GM12801 (cell line): Measurements from ENCODE around the gene LRP4.

Experiments used
- TF ChIP-seq, protein P1 (sequence below): IDR thresholded peaks from one replicate; pipeline ENCODE4 v1.5.1; 2011; ENCODE audit warnings: control low read depth; ENCODE audit not compliant: insufficient read length; ENCODE audit errors: extremely low read depth

The LRP4 gene

DNA sequence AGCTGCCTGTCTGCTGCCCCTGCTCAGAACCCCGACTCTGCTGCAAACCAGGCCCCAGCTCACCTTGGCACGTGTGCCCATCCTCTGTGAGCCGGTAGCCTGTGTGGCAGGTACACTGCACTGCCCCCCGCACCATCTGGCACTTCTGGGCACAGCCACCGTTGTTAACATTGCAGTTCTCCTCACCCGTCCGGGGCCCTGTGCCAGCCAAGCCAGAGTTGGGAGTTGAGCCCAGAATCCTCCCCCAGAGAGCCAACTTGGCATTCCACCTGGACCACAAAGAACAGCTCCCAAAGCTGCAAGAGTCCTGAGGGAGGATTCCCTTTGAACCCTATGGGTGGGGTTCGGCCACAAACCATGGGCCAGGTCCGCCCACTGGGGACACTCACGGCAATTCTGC, 22.5 kb downstream of the LRP4 start:
- TF ChIP-seq, protein P1, sequence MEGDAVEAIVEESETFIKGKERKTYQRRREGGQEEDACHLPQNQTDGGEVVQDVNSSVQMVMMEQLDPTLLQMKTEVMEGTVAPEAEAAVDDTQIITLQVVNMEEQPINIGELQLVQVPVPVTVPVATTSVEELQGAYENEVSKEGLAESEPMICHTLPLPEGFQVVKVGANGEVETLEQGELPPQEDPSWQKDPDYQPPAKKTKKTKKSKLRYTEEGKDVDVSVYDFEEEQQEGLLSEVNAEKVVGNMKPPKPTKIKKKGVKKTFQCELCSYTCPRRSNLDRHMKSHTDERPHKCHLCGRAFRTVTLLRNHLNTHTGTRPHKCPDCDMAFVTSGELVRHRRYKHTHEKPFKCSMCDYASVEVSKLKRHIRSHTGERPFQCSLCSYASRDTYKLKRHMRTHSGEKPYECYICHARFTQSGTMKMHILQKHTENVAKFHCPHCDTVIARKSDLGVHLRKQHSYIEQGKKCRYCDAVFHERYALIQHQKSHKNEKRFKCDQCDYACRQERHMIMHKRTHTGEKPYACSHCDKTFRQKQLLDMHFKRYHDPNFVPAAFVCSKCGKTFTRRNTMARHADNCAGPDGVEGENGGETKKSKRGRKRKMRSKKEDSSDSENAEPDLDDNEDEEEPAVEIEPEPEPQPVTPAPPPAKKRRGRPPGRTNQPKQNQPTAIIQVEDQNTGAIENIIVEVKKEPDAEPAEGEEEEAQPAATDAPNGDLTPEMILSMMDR, result no peak

DNA sequence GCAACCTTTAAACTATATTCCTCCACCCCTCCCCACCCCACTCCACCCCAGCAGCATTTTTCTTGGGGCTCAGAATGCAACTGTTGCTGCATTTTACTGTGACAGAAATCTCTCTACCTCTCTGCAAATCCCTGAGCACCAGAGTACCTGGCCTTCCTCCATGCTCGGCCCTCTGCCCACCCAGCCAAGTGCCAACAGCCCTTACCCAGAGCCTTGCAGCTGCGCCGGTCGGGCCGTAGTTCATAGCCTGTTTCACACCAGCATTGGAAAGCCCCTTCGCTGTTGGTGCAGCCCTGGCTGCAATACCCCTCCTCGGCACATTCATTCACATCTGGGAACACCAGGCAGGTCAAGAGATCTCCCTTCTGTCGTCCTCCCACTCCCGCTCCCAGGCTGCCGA, 23.4 kb downstream of the LRP4 start:
- TF ChIP-seq, protein P1, result no peak

DNA sequence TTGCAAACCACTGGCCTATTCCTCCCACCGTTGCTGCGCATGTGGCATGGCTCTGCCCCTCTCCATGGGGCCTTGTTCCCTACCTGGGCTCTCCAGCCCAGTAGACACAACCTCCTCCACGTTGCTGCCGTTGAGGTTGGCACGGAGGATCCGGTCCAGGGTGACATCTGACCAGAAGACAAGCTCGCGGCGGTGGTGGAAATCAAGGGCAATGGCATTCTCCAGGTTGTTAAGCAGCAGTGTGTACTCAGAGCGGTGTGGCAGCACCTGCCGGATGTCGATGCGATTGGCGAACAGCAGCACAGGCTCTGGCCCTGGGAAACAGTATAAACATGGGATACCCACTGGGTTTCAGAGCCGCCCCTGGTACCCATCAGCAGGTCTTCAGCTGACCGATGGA, 23.8 kb downstream of the LRP4 start:
- TF ChIP-seq, protein P1, result no peak

DNA sequence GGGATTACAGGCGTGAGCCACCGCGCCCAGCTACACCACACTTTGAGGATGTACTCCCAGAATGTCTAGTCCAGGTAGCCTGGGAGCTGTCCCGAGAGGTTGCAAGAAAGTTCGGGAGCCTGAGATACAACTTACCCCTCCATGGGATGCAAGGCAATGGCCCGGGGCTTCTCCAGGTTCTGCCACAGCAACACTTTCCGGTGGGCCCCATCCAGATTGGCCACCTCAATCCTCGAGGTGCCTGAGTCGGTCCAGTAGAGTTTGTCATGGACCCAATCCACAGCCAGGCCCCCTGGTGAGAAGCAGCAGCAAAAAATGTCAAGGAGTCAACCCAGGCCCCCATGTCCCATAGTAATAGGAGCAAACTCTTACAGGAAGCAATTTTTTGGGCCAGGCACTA, 25.5 kb downstream of the LRP4 start:
- TF ChIP-seq, protein P1, result no peak

DNA sequence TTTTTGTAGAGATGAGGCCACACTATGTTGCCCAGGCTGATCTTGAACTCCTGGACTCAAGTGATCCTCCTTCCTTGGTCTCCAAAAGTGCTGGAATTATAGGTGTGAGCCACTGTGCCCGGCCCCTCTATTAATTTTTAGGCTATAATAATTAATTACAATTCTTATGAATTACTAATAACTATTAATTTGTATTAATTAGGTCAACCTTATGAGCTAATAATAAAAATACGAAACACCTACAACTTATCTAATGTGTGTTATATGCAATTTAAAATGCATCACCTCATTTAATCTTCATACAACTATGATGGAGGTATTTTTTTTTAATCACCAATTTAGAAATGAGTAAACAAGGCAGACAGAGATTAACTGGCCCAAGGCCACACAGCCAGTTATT, 26.2 kb downstream of the LRP4 start:
- TF ChIP-seq, protein P1, result no peak

DNA sequence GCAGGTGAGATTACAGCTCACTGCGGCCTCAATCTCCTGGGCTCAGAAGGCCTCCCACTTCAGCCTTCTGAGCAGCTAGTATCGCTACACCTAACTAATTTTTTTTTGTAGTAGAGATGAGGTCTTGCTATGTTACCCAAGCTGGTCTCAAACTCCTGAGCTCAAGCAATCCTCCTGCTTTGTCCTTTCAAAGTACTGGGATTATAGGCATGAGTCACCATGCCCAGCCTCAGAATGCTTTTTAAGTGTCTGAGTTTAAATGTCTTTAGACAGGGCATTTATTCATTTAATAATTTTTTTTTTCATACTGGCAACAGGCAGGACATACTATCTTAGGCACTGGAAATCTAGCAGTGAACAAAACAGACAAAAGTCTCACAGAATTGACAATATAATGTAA, 27.7 kb downstream of the LRP4 start:
- TF ChIP-seq, protein P1, result no peak

DNA sequence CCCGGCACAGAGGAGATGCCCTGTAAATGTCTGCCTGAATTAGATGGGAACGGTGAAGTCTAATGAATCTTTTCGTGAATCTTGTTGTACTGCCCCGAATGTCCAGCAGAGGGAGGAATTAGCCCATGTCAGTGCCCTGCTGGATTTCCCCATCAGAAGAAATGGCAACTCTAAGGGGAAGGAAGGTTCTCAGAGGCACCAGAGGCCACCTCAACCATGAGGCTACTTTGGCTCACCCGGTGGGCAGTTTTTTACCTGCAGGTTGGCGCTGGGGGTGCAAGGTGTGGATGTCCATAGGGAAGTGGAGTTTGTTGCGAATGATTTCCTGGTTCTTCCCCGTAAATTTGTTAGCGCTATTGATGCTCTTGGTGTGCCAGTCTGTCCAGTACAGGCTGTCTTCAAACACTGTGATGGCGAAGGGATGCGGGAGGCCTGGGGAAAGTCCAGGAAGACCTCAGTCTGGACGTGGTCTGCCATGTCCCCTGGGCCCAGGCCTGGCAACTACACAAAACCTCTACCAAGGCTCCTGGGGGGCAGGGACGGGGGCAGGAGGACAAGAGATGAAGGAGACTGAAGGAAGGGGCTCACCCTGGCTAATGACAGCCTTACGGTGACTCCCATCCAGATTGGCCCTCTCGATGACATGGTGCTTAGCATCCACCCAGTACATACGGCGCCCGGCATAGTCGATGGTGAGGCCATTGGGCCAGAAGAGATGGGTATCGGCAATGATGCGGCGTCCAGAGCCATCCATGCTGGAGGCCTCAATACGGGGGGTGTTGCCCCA, 28.5 kb downstream of the LRP4 start:
- TF ChIP-seq, protein P1, result peak; percentile 85
